NCI-H1694 treated with DMSO at 0.1 percent for 48 hours (cell line): Measurements from ENCODE around the gene SCARF2.
"Not testable (repeated sequence)": the region's sequence is repeated elsewhere in the genome, so short reads cannot be mapped to it uniquely, and the experiment has no call there.

Experiments
- DNase-seq: peaks from one replicate; lab custom pipeline; 2025; lab: John Stamatoyannopoulos, UW

Gene SCARF2, protein sequence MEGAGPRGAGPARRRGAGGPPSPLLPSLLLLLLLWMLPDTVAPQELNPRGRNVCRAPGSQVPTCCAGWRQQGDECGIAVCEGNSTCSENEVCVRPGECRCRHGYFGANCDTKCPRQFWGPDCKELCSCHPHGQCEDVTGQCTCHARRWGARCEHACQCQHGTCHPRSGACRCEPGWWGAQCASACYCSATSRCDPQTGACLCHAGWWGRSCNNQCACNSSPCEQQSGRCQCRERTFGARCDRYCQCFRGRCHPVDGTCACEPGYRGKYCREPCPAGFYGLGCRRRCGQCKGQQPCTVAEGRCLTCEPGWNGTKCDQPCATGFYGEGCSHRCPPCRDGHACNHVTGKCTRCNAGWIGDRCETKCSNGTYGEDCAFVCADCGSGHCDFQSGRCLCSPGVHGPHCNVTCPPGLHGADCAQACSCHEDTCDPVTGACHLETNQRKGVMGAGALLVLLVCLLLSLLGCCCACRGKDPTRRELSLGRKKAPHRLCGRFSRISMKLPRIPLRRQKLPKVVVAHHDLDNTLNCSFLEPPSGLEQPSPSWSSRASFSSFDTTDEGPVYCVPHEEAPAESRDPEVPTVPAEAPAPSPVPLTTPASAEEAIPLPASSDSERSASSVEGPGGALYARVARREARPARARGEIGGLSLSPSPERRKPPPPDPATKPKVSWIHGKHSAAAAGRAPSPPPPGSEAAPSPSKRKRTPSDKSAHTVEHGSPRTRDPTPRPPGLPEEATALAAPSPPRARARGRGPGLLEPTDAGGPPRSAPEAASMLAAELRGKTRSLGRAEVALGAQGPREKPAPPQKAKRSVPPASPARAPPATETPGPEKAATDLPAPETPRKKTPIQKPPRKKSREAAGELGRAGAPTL

GRCh38 chr22:20437613-20438426 is at the start of gene SCARF2:
Gene SCARF2 (minus strand): TSS chr22:20437825. CDS start chr22:20437754, 71 bp downstream.
- no peak for DNase-seq

DNA sequence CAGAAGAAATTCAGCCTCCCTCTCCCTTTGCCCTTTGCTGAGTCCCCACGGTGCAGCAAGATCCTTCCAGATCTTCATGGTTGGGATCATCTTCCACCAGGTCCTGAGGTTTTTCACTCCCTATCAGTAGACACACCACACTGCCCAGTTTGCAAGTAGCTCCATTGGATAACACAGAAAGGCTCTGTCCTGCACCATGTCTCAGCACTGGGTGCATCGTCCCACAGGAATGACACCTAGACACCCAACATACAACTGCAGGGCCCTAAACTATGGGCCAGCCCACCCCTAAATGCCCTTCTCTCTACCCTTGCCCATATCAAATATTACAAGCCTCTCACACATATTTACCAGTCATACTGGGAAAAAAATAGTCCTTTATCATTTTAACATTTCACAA is 48.6 kb upstream of the SCARF2 start:
- no peak for DNase-seq

- DNase-seq: no peak
Observed at GRCh38 chr22:20484948-20485683, 47.5 kb upstream of the SCARF2 start.

DNA sequence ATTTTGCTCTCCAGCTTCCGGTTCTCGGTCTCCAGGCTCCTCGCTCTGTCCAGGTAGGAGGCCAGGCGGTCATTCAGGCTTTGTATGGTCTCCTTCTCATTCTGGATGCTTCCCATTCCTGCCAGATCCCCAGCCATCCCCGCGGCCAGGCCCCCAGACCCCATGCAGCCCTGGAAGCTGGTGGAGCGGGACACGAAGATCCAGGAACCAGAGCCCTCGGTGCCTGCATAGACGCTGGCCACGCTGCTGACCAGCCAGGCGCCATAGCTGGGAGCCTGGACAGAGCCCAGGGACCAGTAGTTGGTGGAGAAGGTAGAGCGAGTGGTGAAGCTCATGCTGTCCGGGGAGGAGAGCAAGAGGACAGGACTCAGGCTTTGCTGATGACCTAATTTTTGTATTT is 46.1 kb upstream of the SCARF2 start:
- no peak for DNase-seq

GRCh38 chr22:20483143-20483506 is 45.5 kb upstream of the SCARF2 start:
- DNase-seq: not testable (repeated sequence)

GRCh38 chr22:20479612-20480196 is 42.1 kb upstream of the SCARF2 start:
- no peak for DNase-seq

DNA sequence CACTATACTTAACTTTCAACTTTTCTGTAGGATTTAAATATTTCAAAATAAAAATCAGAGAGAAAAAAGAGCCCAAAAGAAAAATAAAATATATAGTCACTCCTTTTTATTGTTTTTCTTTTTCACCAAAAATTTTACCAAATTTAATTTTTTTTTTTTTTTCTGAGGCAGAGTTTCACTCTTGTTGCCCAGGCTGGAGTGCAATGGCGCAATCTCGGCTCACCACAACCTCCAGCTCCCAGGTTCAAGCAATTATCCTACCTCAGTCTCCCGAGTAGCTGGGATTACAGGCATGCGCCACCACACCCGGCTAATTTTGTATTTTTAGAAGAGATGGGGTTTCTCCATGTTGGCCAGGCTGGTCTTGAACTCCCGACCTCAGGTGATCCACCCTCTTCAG is 40.4 kb upstream of the SCARF2 start:
- not testable (repeated sequence) for DNase-seq

- DNase-seq: not testable (repeated sequence)
Observed at GRCh38 chr22:20475569-20475968, 37.9 kb upstream of the SCARF2 start.

DNA sequence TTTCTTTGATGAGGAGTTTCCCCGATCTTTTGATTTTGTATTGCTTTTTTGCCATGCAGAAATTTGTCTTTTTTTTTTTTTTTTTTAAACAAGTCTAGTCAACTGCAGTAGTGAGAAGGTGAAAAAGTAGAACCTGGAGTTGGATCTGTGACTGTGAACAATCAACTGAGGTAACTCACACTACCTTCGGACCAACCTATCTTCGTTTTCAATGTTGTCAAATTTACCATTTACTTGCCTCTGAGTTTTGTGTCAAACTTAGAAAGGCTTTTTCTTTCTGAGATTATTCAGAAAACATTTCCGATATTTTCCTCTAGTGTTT is 37.5 kb upstream of the SCARF2 start:
- DNase-seq: no peak

DNA sequence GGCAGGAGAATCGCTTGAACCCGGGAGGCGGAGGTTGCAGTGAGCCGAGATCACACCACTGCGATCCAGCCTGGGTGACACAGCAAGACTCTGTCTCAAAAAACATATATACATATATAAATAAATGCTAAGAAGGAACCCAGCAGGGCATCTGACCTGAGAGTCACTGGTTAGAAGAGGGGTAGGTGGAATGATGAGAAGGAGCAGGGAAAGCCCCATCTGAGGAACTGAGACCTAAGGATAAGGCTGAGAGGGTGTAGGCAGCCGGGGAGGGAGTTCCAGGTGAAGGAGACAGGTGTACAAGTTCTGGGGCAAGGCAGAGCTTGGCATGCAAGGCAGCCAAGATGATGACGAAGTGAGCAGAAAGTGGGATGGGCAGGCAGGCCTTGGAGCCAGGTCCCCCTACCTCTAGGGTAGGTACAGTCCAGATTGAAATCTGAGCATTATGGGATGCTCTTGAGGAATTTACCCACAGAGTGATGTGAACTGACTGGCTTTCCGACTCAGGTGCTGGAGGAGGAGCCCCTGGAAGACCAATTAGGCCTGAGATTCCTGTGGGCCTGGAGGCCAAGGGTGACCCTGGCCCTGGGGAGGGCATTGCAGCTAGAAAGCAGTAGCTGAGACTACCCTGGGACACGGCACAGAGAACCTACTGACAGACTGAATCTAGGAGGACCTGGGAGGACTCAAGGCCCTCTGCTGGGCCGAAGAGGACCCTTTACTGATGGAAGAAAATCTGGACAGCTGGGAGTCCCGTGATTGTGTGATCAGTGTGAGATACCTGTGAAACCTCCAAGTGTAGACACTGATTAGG is 35.2 kb upstream of the SCARF2 start:
- no peak for DNase-seq

DNA sequence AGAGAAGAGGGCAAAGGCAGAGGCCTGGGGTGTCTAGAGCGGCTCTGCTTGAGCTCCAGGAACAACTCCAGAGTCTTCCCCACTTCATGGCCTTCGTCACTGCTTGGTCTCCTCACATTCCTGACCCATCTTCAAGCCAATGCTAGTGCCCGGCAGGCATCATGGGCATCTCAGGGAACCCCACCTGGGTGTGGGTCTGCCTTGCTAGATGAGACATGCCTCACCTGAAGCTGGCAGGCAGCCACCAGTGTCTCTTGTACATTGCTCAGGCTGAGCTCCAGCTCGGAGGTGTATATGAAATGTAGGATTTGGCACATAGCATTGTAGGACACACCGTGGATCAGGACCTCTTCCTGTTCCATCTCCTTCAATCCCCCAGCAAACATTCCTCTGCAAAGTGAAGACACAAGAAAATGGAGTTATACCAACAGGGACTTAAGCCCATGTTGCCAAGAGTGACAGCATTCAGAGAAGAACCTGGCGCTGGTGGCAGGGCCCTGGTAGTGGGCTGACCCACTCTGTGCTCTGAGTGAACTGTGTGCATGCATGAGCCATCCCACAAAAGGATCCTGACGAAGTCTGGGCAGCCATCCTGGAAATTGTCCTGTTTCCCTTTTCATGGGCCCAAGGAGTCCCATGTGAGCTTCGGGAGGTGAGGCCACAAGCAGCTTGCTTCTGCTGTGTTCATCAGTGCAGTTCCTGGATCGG is 33.7 kb upstream of the SCARF2 start:
- DNase-seq: no peak

DNA sequence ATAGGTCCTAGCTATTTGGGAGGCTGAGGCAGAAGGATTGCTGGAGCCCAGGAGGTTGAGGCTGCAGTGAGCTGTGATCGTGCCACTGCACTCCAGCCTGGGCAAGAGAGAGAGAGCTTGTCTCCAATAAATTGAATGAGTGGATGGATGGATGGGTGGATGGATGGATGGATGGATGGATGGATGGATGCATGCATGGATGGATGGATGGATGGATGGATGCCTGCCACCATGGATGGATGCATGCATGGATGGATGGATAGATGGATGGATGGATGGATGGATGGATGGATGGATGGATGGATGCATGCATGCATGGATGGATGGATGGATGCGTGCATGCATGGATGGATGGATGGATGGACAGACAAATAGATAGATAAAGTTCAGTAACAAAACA is 32.9 kb upstream of the SCARF2 start:
- not testable (repeated sequence) for DNase-seq

DNA sequence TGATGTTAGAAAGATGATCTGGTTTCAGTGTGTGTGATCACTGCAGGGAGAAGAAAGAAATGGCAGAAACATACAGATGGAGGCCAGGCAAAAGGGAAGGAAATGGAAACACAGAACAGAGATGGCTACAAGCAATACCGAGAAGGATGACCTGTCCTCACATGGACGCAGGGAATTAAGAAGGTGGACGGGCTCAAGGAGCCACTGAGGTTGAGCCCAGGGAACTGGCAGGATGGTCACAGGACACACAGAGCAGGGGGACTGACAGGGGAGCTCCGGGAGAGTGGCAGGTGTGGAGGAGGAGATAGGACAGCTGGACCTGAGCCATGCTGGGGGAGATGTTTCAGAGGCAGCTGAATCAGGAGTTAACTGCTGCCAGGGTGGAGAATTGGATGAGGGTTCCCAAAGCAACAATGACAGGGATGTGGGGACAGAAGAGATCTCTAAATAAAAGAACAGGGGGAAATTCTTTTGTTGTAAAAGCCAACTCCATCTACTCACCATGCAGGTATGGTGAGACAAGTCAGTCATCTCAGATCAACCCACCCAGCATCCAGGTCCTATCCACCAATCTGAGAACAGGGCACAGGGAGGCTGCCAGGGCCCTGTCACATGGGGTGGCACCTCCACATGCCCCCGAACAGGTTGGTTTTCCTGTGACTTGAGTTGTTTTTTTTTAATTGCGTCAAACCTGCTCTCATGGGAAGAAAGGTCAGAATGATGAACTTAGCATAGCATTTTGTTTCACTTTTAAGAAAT is 31.7 kb upstream of the SCARF2 start:
- DNase-seq: peak; percentile 48

DNA sequence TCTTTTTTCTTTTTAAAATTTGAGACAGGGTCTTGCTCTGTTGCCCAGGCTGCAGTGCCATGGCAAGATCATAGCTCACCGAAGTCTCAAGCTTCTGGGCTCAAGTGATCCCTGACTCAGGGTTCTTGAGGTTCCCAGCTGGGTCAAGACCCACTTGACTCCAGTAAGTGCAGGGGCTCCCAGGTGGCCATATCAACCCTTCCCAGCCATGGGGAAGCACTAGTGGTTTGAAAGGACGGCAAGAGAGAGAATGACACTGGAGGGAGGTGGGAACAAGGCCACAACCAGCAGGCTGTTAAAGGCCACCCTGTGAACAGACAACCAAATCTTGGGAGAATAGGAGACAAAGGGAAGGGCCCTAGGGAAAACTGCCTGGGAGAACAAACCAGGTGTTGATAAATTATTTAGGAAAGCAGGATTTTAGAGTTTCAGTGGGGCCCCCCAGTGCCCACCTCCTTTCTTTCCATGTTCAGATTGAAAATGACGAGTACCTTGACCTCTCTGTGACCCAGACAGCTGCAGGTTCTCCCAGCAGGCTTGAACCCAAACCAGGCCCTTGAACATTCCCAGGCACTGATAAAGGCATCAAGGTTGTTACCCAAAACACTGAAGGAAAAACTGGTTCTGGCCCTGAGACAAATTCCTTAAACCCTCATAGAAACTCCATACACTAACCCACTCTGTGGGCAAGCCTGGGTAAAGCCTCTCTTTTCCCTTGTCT is 29.2 kb upstream of the SCARF2 start:
- no peak for DNase-seq

DNA sequence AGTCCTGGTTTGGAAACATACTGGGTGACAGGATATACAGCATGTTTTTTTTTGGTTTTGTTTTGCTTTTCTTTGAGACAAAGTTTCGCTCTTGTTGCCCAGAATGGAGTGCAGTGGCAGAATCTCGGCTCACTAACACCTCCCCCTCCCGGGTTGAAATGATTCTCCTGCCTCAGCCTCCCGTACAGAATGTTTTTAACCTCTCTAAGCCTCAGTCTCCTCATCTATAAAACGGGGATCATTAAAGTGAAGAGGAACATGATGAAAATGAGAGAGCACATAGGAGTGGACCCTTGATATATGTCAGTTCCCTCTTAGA is 28.1 kb upstream of the SCARF2 start:
- no peak for DNase-seq

DNA sequence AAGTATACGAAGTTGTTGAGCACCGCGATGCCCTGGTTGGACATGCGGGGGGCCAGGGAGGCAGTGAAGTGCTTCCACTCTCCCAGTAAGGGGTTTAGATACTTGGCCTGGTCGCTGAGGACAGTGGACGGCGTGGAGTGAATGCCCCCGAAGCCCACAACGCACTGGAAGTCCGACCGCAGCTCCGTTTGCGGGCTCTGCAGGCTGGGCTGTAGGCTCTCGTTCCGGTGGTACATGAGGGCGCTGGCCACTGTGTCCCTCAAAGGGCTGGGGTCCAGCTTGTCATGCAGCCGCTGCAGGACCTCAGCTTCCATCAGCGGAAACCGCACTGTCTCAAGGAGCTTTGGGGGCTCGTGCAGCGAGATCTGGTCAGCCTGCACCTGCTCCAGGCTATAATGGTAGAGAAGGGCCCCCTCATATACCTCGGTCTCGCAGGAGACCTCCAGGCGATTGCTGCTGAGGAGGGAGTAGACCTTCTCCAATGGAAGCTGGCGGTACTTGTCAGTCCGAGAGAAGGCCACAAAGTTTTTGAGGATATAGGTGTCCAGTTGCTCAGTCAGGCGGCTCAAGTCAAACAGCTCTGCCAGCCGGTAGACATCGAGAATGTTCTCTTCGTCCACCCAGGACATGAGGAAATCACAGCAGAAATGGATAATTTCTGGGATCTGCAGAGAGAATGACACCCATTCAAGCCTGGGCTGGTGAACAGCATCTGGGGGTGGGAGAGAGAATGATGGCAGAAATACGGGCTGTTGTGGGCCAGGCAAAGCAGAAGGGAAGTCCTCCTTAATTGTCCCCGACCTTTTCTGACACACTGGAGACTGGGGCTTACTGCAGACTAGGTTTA is 27.5 kb upstream of the SCARF2 start:
- no peak for DNase-seq

DNA sequence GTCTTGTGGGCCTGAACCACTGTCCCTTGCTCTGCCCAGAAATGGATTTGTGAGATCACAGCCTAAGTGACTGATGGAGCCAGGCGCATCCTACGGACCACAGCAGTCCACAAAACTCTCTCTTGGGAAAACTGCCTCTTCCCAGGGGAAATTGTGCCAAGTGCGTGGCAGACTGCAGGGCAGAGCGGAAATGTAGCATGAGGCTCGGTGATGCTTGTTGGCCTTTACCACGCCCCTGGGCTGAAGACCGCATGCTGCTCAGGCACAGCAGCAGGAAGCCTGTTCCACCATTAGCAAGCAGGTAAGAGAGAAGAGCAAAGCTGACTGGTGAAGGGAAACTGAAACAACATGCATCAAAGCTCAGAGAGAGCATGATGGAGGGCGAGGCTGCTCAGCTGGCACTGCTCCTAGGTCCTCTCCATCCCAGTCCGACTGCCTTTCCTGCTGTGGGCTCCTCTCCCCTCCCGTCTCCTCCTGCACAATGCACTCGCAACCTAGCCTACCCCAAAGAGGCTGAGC is 26.5 kb upstream of the SCARF2 start:
- peak; percentile 47 for DNase-seq
